ENCODE results near the gene TCF12. TPM values are rescaled to one million over a fixed set of nuclear protein-coding genes. Genes with fewer than 3 reads are reported as not detected.

The TCF12 gene
- polyA plus RNA-seq, 3 donors, result 15.8 to 52.5 (median 27.6) TPM

DNA sequence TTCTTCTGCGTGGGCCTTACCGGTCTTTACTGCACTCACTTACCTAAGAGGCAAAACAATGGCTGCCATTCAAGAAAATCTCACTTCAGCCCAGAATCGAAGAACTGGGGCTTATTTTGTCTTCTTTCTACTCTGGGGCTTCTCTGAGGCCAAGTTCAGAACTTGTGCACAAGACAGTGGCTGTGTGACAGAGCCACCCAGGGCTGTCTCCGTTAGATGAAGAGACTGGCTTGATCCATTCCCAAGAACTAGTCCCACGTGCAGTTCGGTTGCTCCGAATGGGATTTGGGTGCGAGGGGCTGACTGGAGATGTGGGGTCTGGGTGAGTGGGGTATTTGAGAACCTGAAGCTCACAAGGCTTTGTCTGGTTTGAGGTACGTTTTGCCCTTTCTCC, 795 bp upstream of the TCF12 start:
- H3K4me3 Mint-ChIP-seq, result peak overlapping the region; percentile 88 to 90
- Histone ChIP-seq H3K79me2 (ENCODE audit: insufficient read depth, low read length) (peaks cover 43% of the 10 kb centered on the region), H3K4me2 (replicated peaks; ENCODE audit: extremely low read depth, low read length, poor library complexity, severe bottlenecking) (peak overlapping the region; percentile 83), H2AFZ (ENCODE audit: insufficient read depth, low read depth, low read length, poor library complexity, severe bottlenecking) (peak overlapping the region; percentile 99), H3K36me3 (replicated peaks in 1 of 2; ENCODE audit: control insufficient read depth in 1 of 2, insufficient read depth in 2 of 2, low read length in 2 of 2) (peaks cover 3 to 7% of the 10 kb centered on the region in 2 donors), H3K4me3 (replicated peaks in 1 of 3; ENCODE audit: low read depth in 2 of 3, low read length in 3 of 3) (peak overlapping the region; percentile 70 to 96 (median 93)), H3K9me3 (replicated peaks in 1 of 2; ENCODE audit: control insufficient read depth in 1 of 2, insufficient read depth in 1 of 2, low read length in 2 of 2) (no peaks in the 10 kb centered on the region), H3K9ac (ENCODE audit: insufficient read depth, low read length, poor library complexity, severe bottlenecking) (peak overlapping the region; percentile 99), H3K27ac (ENCODE audit: low read depth in 1 of 2, low read length in 2 of 2) (peak overlapping the region; percentile 95 to 97), H4K20me1 (ENCODE audit: insufficient read depth, low read length) (no peaks in the 10 kb centered on the region), H3K4me1 (ENCODE audit: control insufficient read depth in 1 of 2, insufficient read depth in 2 of 2, low read length in 2 of 2) (peaks cover 17 to 29% of the 10 kb centered on the region in 2 donors), H3K27me3 (ENCODE audit: control insufficient read depth in 2 of 2, insufficient read depth in 2 of 2, low read length in 2 of 2) (no peaks in the 10 kb centered on the region)
- peaks cover 0 to 2% (median 0%) of the 10 kb centered on the region in 7 donors for H3K9me3 Mint-ChIP-seq
- TF ChIP-seq, protein P1, sequence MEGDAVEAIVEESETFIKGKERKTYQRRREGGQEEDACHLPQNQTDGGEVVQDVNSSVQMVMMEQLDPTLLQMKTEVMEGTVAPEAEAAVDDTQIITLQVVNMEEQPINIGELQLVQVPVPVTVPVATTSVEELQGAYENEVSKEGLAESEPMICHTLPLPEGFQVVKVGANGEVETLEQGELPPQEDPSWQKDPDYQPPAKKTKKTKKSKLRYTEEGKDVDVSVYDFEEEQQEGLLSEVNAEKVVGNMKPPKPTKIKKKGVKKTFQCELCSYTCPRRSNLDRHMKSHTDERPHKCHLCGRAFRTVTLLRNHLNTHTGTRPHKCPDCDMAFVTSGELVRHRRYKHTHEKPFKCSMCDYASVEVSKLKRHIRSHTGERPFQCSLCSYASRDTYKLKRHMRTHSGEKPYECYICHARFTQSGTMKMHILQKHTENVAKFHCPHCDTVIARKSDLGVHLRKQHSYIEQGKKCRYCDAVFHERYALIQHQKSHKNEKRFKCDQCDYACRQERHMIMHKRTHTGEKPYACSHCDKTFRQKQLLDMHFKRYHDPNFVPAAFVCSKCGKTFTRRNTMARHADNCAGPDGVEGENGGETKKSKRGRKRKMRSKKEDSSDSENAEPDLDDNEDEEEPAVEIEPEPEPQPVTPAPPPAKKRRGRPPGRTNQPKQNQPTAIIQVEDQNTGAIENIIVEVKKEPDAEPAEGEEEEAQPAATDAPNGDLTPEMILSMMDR (IDR thresholded peaks at IDR 0.05), result no peak
- H3K4me1 Mint-ChIP-seq, result peaks cover 33% of the 10 kb centered on the region
- 12% methylated on average over 9 of the region's 9 CpGs for WGBS (ENCODE audit: insufficient coverage)
- peak overlapping the region; percentile 78 to 91 (median 89) for H3K27ac Mint-ChIP-seq
- H3K36me3 Mint-ChIP-seq, result peaks cover 5 to 7% of the 10 kb centered on the region in 2 donors
- H3K27me3 Mint-ChIP-seq (ENCODE audit: low read depth in 3 of 3), result no peaks in the 10 kb centered on the region
- DNase-seq, result peak in 1 of 3 donors; percentile 12
- intact Hi-C loops (cut with micrococcal nuclease), result loop anchor here (1.0 to 5.0 kb wide), 3 partner anchors 30 to 40 kb away; no protein-coding TSS in a partner anchor

DNA sequence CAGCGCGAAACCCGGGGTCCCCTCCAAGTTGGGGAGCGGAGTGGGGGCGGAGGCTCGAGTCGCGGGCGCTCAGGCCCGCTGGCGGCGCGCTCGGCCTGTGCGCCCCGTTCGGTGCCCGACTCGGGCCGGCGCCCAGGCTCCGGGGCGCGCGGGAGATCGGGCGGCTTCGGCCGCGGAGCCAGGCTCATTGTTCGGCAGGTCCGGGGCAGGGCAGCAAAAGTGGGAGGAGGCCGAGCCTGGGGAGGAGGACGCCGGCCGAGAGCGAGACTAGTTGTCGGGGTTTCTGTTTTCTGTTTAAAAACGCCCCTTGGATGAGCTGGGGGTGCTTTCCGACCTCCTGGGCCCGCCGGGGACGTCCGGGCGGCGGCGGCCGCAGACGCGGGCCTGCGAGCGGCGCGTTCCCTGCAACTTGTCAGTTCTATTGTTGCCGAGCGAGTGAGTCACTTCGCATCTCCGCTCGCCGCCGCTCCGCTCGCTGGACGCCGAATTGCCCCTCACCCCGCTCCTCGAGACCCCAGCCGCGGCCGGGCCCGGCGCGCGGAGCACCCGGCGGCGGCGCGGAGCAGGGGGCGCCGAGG, 676 bp downstream of the TCF12 start:
- peaks cover 33% of the 10 kb centered on the region for H3K4me1 Mint-ChIP-seq

More for the DNA sequence above, 676 bp downstream of the TCF12 start:
- peak overlapping the region; percentile 83 for H3K4me2 ChIP-seq (replicated peaks; ENCODE audit: extremely low read depth, low read length, poor library complexity, severe bottlenecking)
- intact Hi-C loops (cut with micrococcal nuclease), result loop anchor here in 1 of 2 donors (2.0 to 5.0 kb wide), 2 partner anchors 32 to 42 kb away; no protein-coding TSS in a partner anchor
- Mint-ChIP-seq H3K36me3 (peaks cover 13 to 19% of the 10 kb centered on the region in 2 donors), H3K27me3 (ENCODE audit: low read depth in 3 of 3) (no peaks in the 10 kb centered on the region), H3K9me3 (peaks cover 0 to 2% (median 0%) of the 10 kb centered on the region in 7 donors), H3K4me3 (peak overlapping the region; percentile 83 to 92), H3K27ac (peak overlapping the region in 6 of 7 donors; percentile 69 to 90 (median 80))
- H3K9ac ChIP-seq (ENCODE audit: insufficient read depth, low read length, poor library complexity, severe bottlenecking), result peak overlapping the region; percentile 99
- no peaks in the 10 kb centered on the region for H3K27me3 ChIP-seq (ENCODE audit: control insufficient read depth in 2 of 2, insufficient read depth in 2 of 2, low read length in 2 of 2)
- H3K79me2 ChIP-seq (ENCODE audit: insufficient read depth, low read length), result peaks cover 56% of the 10 kb centered on the region
- H2AFZ ChIP-seq (ENCODE audit: insufficient read depth, low read depth, low read length, poor library complexity, severe bottlenecking), result peak overlapping the region; percentile 99
- peaks cover 5 to 20% of the 10 kb centered on the region in 2 donors for H3K36me3 ChIP-seq (replicated peaks in 1 of 2; ENCODE audit: control insufficient read depth in 1 of 2, insufficient read depth in 2 of 2, low read length in 2 of 2)
- no peaks in the 10 kb centered on the region for H3K9me3 ChIP-seq (replicated peaks in 1 of 2; ENCODE audit: control insufficient read depth in 1 of 2, insufficient read depth in 1 of 2, low read length in 2 of 2)
- H3K4me3 ChIP-seq (replicated peaks in 1 of 3; ENCODE audit: low read depth in 2 of 3, low read length in 3 of 3), result peak overlapping the region; percentile 70 to 96 (median 93)
- H3K27ac ChIP-seq (ENCODE audit: low read depth in 1 of 2, low read length in 2 of 2), result peak overlapping the region; percentile 95 to 97
- TF ChIP-seq, protein P1 (IDR thresholded peaks at IDR 0.05), result no peak
- DNase-seq, result peak; percentile 63 to 82 (median 68)
- peaks cover 17 to 29% of the 10 kb centered on the region in 2 donors for H3K4me1 ChIP-seq (ENCODE audit: control insufficient read depth in 1 of 2, insufficient read depth in 2 of 2, low read length in 2 of 2)
- peaks cover 9% of the 10 kb centered on the region for H4K20me1 ChIP-seq (ENCODE audit: insufficient read depth, low read length)
- under 1% methylated on average over 74 of the region's 81 CpGs for WGBS (ENCODE audit: insufficient coverage)

Data from CD14-positive monocyte (primary cell).